GM06990 (cell line): ENCODE results near the gene SENP2.

Experiments
- DNase-seq: peaks from one replicate; pipeline ENCODE4 v3.0.0-alpha.2; 2011; ENCODE audit not compliant: insufficient read length; ENCODE audit errors: extremely low read depth
- H3K27me3 ChIP-seq: replicated peaks from 2 replicates; pipeline ENCODE4 v1.6.0; 2011; ENCODE audit warnings: low read length; ENCODE audit not compliant: control insufficient read depth, insufficient read depth
- H3K36me3 ChIP-seq: 2 replicates; pipeline ENCODE4 v1.5.1; 2011; ENCODE audit warnings: low read length; ENCODE audit not compliant: control insufficient read depth, insufficient read depth
- H3K4me3 ChIP-seq: replicated peaks from 2 replicates; pipeline ENCODE4 v1.5.1; 2011; ENCODE audit warnings: low read depth, mild to moderate bottlenecking, control low read depth, low read length
- CTCF ChIP-seq: IDR thresholded peaks from 2 replicates; pipeline ENCODE4 v1.5.1; 2011; ENCODE audit warnings: low read length, control low read depth, mild to moderate bottlenecking, inconsistent platforms; ENCODE audit not compliant: insufficient read depth, poor library complexity, severe bottlenecking

Gene SENP2

GRCh38 chr3:185678027-185678426 is 91.9 kb downstream of the SENP2 start:
- Histone ChIP-seq H3K27me3 (no peaks in the 10 kb centered on the region), H3K4me3 (no peak overlapping the region), H3K36me3 (no peaks in the 10 kb centered on the region)
- no peak for TF ChIP-seq CTCF
- DNase-seq: no peak

GRCh38 chr3:185680231-185680630 is 94.1 kb downstream of the SENP2 start:
- no peaks in the 10 kb centered on the region for H3K27me3 ChIP-seq
- H3K36me3 ChIP-seq: no peaks in the 10 kb centered on the region
- DNase-seq: no peak
- TF ChIP-seq CTCF: no peak
- no peak overlapping the region for H3K4me3 ChIP-seq
